Natural killer cell treated with Interleukin-12 subunit alpha and Interleukin-12 subunit beta and Interleukin-15 and Interleukin-18, amount 100 ng/mL, for 72 hours (primary cell): ENCODE data around the gene RACGAP1. TPM values are rescaled to one million over a fixed set of nuclear protein-coding genes. Genes with fewer than 3 reads are reported as not detected.

Source experiments
- ATAC-seq, 2 donors: fragments of 150-1000 bp; cut with Tn5 transposase in 1 of 2; sonication (Bioruptor Pico), chemical (Tn5 transposase) in 1 of 2; 2 replicates each; pipeline ENCODE4 v1.10.0; 2021
- DNase-seq: peaks from one replicate; pipeline ENCODE4 v3.0.0; 2022; ENCODE audit warnings: low spot score
- H3K27ac Mint-ChIP-seq, 2 donors: 1 replicate in 1 of 2; 2 replicates in 1 of 2; pipeline ENCODE4 v1.8.0; 2022; ENCODE audit warnings: mixed read lengths in 2 of 2, mild to moderate bottlenecking in 1 of 2, moderate library complexity in 1 of 2
- H3K27me3 Mint-ChIP-seq, 2 donors: 1 replicate in 1 of 2; 2 replicates in 1 of 2; pipeline ENCODE4 v1.8.0; 2022; ENCODE audit warnings: mixed read lengths in 2 of 2
- H3K36me3 Mint-ChIP-seq: one replicate; pipeline ENCODE4 v1.8.0; 2022; ENCODE audit warnings: mixed read lengths
- H3K4me1 Mint-ChIP-seq, 2 donors: 1 replicate in 1 of 2; 2 replicates in 1 of 2; pipeline ENCODE4 v1.8.0; 2022; ENCODE audit warnings: low read depth in 2 of 2, mixed read lengths in 2 of 2, mild to moderate bottlenecking in 1 of 2
- H3K4me3 Mint-ChIP-seq: one replicate; pipeline ENCODE4 v1.8.0; 2022; ENCODE audit warnings: mixed read lengths
- H3K9me3 Mint-ChIP-seq: 2 replicates; pipeline ENCODE4 v1.8.0; 2022; ENCODE audit warnings: mixed read lengths
- total RNA-seq, 2 donors: library from RNA; stranded (reverse); gene quantifications; one replicate each; pipeline ENCODE4 v1.2.3, GENCODE V29; 2022

The RACGAP1 gene
- total RNA-seq, 2 donors from 2014 or later = 72.2 to 107 TPM

- no peaks in the 10 kb centered on the region for H3K9me3 Mint-ChIP-seq
- H3K4me3 Mint-ChIP-seq = no peak overlapping the region
- H3K27ac Mint-ChIP-seq = no peak overlapping the region
- H3K36me3 Mint-ChIP-seq = no peaks in the 10 kb centered on the region
- DNase-seq (no peak), ATAC-seq (no peak)
- peaks cover 4 to 7% of the 10 kb centered on the region in 2 donors for H3K27me3 Mint-ChIP-seq
- peaks cover 0 to 3% of the 10 kb centered on the region in 2 donors for H3K4me1 Mint-ChIP-seq
Measured at GRCh38 chr12:49971141-49971540, 54.2 kb downstream of the RACGAP1 start.

GRCh38 chr12:49970658-49971057, 54.6 kb downstream of the RACGAP1 start:
- no peak overlapping the region for H3K27ac Mint-ChIP-seq
- no peaks in the 10 kb centered on the region for H3K9me3 Mint-ChIP-seq
- no peaks in the 10 kb centered on the region for H3K36me3 Mint-ChIP-seq
- peaks cover 9 to 10% of the 10 kb centered on the region in 2 donors for H3K27me3 Mint-ChIP-seq
- DNase-seq = no peak
- peaks cover 0 to 3% of the 10 kb centered on the region in 2 donors for H3K4me1 Mint-ChIP-seq
- no peak overlapping the region for H3K4me3 Mint-ChIP-seq
- ATAC-seq = no peak

GRCh38 chr12:49969651-49970429, 55.5 kb downstream of the RACGAP1 start:
- Mint-ChIP-seq H3K27me3 (peaks cover 14% of the 10 kb centered on the region in 2 donors), H3K4me3 (no peak overlapping the region), H3K4me1 (peaks cover 0 to 3% of the 10 kb centered on the region in 2 donors), H3K27ac (no peak overlapping the region), H3K36me3 (no peaks in the 10 kb centered on the region), H3K9me3 (no peaks in the 10 kb centered on the region)
- DNase-seq (no peak), ATAC-seq (no peak)

GRCh38 chr12:49969027-49969426, 56.3 kb downstream of the RACGAP1 start:
- no peak for ATAC-seq
- H3K9me3 Mint-ChIP-seq = no peaks in the 10 kb centered on the region
- H3K4me3 Mint-ChIP-seq = no peak overlapping the region
- DNase-seq = no peak
- H3K27me3 Mint-ChIP-seq = peaks cover 21 to 22% of the 10 kb centered on the region in 2 donors
- peaks cover 0 to 3% of the 10 kb centered on the region in 2 donors for H3K4me1 Mint-ChIP-seq
- no peaks in the 10 kb centered on the region for H3K36me3 Mint-ChIP-seq
- no peak overlapping the region for H3K27ac Mint-ChIP-seq

- ATAC-seq = no peak
- peak; percentile 60 for DNase-seq
- H3K27me3 Mint-ChIP-seq = peaks cover 22 to 23% of the 10 kb centered on the region in 2 donors
- no peaks in the 10 kb centered on the region for H3K36me3 Mint-ChIP-seq
- H3K4me1 Mint-ChIP-seq = peaks cover 0 to 3% of the 10 kb centered on the region in 2 donors
- no peak overlapping the region for H3K27ac Mint-ChIP-seq
- H3K4me3 Mint-ChIP-seq = no peak overlapping the region
- no peaks in the 10 kb centered on the region for H3K9me3 Mint-ChIP-seq
Measured at GRCh38 chr12:49968471-49968870, 56.8 kb downstream of the RACGAP1 start.

GRCh38 chr12:49967777-49968250, 57.5 kb downstream of the RACGAP1 start:
- Mint-ChIP-seq H3K4me1 (peaks cover 0 to 3% of the 10 kb centered on the region in 2 donors), H3K27me3 (peaks cover 23 to 24% of the 10 kb centered on the region in 2 donors), H3K27ac (no peak overlapping the region), H3K4me3 (no peak overlapping the region), H3K36me3 (no peaks in the 10 kb centered on the region), H3K9me3 (no peaks in the 10 kb centered on the region)
- no peak for ATAC-seq
- no peak for DNase-seq

- peak; percentile 84 for DNase-seq
- Mint-ChIP-seq H3K9me3 (no peaks in the 10 kb centered on the region), H3K4me3 (peak overlapping the region; percentile 65), H3K27ac (no peak overlapping the region), H3K4me1 (peaks cover 0 to 3% of the 10 kb centered on the region in 2 donors), H3K27me3 (peaks cover 28 to 29% of the 10 kb centered on the region in 2 donors), H3K36me3 (no peaks in the 10 kb centered on the region)
- peak; percentile 84 for ATAC-seq
Measured at GRCh38 chr12:49967042-49967776, 58.1 kb downstream of the RACGAP1 start.

- ATAC-seq (no peak), DNase-seq (no peak)
- Mint-ChIP-seq H3K27ac (peak overlapping the region in 1 of 2 donors; percentile 62), H3K36me3 (no peaks in the 10 kb centered on the region), H3K27me3 (peaks cover 27 to 28% of the 10 kb centered on the region in 2 donors), H3K4me1 (peaks cover 0 to 3% of the 10 kb centered on the region in 2 donors), H3K9me3 (no peaks in the 10 kb centered on the region), H3K4me3 (peak overlapping the region; percentile 65)
Measured at GRCh38 chr12:49966511-49967041, 58.7 kb downstream of the RACGAP1 start.

GRCh38 chr12:49965836-49966235, 59.5 kb downstream of the RACGAP1 start:
- ATAC-seq = no peak
- Mint-ChIP-seq H3K27ac (no peak overlapping the region), H3K4me1 (peaks cover 0 to 3% of the 10 kb centered on the region in 2 donors), H3K9me3 (no peaks in the 10 kb centered on the region), H3K27me3 (peaks cover 27 to 30% of the 10 kb centered on the region in 2 donors), H3K4me3 (no peak overlapping the region), H3K36me3 (no peaks in the 10 kb centered on the region)
- DNase-seq = no peak

- no peak for DNase-seq
- H3K4me1 Mint-ChIP-seq = peaks cover 6 to 9% of the 10 kb centered on the region in 2 donors
- no peak for ATAC-seq
- peaks cover 34 to 38% of the 10 kb centered on the region in 2 donors for H3K27me3 Mint-ChIP-seq
- no peaks in the 10 kb centered on the region for H3K9me3 Mint-ChIP-seq
- no peak overlapping the region for H3K4me3 Mint-ChIP-seq
- peaks cover 7% of the 10 kb centered on the region for H3K36me3 Mint-ChIP-seq
- no peak overlapping the region for H3K27ac Mint-ChIP-seq
Measured at GRCh38 chr12:49964849-49965624, 60.3 kb downstream of the RACGAP1 start.

- H3K27ac Mint-ChIP-seq = no peak overlapping the region
- peaks cover 7% of the 10 kb centered on the region for H3K36me3 Mint-ChIP-seq
- H3K4me3 Mint-ChIP-seq = no peak overlapping the region
- peaks cover 6 to 9% of the 10 kb centered on the region in 2 donors for H3K4me1 Mint-ChIP-seq
- peaks cover 38 to 46% of the 10 kb centered on the region in 2 donors for H3K27me3 Mint-ChIP-seq
- ATAC-seq (no peak), DNase-seq (no peak)
- no peaks in the 10 kb centered on the region for H3K9me3 Mint-ChIP-seq
Measured at GRCh38 chr12:49963976-49964815, 61.1 kb downstream of the RACGAP1 start.

- H3K4me3 Mint-ChIP-seq = no peak overlapping the region
- no peak for ATAC-seq
- H3K4me1 Mint-ChIP-seq = peaks cover 6 to 9% of the 10 kb centered on the region in 2 donors
- no peak for DNase-seq
- no peak overlapping the region for H3K27ac Mint-ChIP-seq
- peaks cover 47 to 56% of the 10 kb centered on the region in 2 donors for H3K27me3 Mint-ChIP-seq
- H3K36me3 Mint-ChIP-seq = peaks cover 7% of the 10 kb centered on the region
- no peaks in the 10 kb centered on the region for H3K9me3 Mint-ChIP-seq
Measured at GRCh38 chr12:49962861-49963765, 62.2 kb downstream of the RACGAP1 start.
